HL-60 (cell line): ENCODE results near the gene MYO3B.

Source experiments
- DNase-seq, 2 experiments: peaks; one replicate each; pipeline ENCODE4 v3.0.0-alpha.2; 2010 to 2020; ENCODE audit warnings: low read depth in 1 of 2, low spot score in 1 of 2
- H3K27ac ChIP-seq: fragments of 250-450 bp; sonication (Bioruptor Pico); replicated peaks from 2 replicates; pipeline ENCODE4 v1.5.1; 2020; ENCODE audit warnings: mild to moderate bottlenecking, moderate library complexity
- H3K27me3 ChIP-seq: fragments of 250-450 bp; sonication (Bioruptor Pico); 2 replicates; pipeline ENCODE4 v1.5.1; 2021; ENCODE audit warnings: mild to moderate bottlenecking, moderate library complexity; ENCODE audit not compliant: insufficient read depth, poor library complexity, severe bottlenecking
- H3K4me3 ChIP-seq: replicated peaks from 2 replicates; pipeline ENCODE4 v1.5.1; 2011; ENCODE audit warnings: mild to moderate bottlenecking, control low read depth, low read length; ENCODE audit not compliant: insufficient read depth
- GABPA ChIP-seq: IDR thresholded peaks from 2 replicates; pipeline ENCODE4 v1.6.1; 2012; ENCODE audit warnings: low read depth
- POLR2AphosphoS5 ChIP-seq: IDR thresholded peaks from 2 replicates; pipeline ENCODE4 v1.6.1; 2012; ENCODE audit warnings: low read depth
- SPI1 ChIP-seq: IDR thresholded peaks from 2 replicates; pipeline ENCODE4 v1.6.1; 2012; ENCODE audit warnings: low read depth, mild to moderate bottlenecking, borderline replicate concordance
- TF ChIP-seq, protein P1 (sequence below): IDR thresholded peaks from 2 replicates; pipeline ENCODE4 v1.6.1; 2012; ENCODE audit warnings: low read depth; ENCODE audit not compliant: insufficient replicate concordance
- TF ChIP-seq, protein P2 (sequence below): IDR thresholded peaks from one replicate; pipeline ENCODE4 v1.5.1; 2011; ENCODE audit warnings: low read length, control low read depth, inconsistent platforms; ENCODE audit not compliant: insufficient read depth

MYO3B gene

DNA sequence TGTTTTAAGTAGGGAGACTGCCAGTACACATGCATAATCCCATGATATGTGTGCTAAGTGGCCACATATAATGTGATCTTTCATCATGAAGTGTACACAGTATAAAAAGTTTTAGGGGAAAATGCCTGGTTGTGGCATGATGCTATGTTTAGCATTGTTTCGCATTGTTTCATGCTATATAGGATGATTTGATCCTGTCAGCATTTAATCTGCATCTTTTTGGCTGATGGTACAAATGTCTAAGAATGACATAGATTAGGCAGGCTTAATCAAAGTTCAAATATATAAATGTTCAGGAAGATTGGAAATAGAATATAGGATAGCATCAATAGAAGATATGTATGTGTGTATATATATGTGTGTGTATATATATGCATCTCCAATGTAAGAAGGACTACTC, 83.6 kb downstream of the MYO3B start:
- Histone ChIP-seq H3K4me3 (no peak overlapping the region), H3K27ac (no peak overlapping the region), H3K27me3 (no peaks in the 10 kb centered on the region)
- no peak for TF ChIP-seq POLR2AphosphoS5
- TF ChIP-seq, protein P1, sequence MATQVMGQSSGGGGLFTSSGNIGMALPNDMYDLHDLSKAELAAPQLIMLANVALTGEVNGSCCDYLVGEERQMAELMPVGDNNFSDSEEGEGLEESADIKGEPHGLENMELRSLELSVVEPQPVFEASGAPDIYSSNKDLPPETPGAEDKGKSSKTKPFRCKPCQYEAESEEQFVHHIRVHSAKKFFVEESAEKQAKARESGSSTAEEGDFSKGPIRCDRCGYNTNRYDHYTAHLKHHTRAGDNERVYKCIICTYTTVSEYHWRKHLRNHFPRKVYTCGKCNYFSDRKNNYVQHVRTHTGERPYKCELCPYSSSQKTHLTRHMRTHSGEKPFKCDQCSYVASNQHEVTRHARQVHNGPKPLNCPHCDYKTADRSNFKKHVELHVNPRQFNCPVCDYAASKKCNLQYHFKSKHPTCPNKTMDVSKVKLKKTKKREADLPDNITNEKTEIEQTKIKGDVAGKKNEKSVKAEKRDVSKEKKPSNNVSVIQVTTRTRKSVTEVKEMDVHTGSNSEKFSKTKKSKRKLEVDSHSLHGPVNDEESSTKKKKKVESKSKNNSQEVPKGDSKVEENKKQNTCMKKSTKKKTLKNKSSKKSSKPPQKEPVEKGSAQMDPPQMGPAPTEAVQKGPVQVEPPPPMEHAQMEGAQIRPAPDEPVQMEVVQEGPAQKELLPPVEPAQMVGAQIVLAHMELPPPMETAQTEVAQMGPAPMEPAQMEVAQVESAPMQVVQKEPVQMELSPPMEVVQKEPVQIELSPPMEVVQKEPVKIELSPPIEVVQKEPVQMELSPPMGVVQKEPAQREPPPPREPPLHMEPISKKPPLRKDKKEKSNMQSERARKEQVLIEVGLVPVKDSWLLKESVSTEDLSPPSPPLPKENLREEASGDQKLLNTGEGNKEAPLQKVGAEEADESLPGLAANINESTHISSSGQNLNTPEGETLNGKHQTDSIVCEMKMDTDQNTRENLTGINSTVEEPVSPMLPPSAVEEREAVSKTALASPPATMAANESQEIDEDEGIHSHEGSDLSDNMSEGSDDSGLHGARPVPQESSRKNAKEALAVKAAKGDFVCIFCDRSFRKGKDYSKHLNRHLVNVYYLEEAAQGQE = no peak
- no peak for DNase-seq

- DNase-seq = no peak
- H3K4me3 ChIP-seq = no peak overlapping the region
- no peaks in the 10 kb centered on the region for H3K27me3 ChIP-seq
- H3K27ac ChIP-seq = no peak overlapping the region
- TF ChIP-seq SPI1 (no peak), GABPA (no peak), POLR2AphosphoS5 (no peak)
- TF ChIP-seq, protein P1 = no peak
- TF ChIP-seq, protein P2, sequence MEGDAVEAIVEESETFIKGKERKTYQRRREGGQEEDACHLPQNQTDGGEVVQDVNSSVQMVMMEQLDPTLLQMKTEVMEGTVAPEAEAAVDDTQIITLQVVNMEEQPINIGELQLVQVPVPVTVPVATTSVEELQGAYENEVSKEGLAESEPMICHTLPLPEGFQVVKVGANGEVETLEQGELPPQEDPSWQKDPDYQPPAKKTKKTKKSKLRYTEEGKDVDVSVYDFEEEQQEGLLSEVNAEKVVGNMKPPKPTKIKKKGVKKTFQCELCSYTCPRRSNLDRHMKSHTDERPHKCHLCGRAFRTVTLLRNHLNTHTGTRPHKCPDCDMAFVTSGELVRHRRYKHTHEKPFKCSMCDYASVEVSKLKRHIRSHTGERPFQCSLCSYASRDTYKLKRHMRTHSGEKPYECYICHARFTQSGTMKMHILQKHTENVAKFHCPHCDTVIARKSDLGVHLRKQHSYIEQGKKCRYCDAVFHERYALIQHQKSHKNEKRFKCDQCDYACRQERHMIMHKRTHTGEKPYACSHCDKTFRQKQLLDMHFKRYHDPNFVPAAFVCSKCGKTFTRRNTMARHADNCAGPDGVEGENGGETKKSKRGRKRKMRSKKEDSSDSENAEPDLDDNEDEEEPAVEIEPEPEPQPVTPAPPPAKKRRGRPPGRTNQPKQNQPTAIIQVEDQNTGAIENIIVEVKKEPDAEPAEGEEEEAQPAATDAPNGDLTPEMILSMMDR = no peak
These were observed 84.4 kb downstream of the MYO3B start for GRCh38 chr2:170262343-170262742.

DNA sequence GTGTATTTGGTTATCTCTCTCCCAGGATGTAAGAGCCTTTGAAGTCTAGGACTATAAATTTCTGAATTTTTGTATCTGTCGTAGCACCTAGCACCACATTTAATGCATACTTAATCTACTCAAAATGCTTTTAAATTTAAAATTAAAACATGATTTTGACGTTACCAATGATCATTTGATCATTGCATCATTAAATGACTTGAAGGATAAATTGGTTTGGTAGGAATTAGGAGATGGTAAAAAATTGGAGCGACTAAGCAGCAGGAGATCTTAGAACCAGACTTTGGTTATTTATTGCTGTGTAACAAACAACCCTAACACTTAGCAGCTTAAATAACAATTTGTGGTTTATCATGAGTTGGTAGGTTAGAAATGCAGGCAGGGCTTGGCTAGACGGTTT, 84.9 kb downstream of the MYO3B start:
- Histone ChIP-seq H3K4me3 (no peak overlapping the region), H3K27ac (no peak overlapping the region), H3K27me3 (no peaks in the 10 kb centered on the region)
- TF ChIP-seq POLR2AphosphoS5 = no peak
- TF ChIP-seq, protein P1 = no peak
- TF ChIP-seq, protein P2 = no peak
- no peak for TF ChIP-seq GABPA
- TF ChIP-seq SPI1 = no peak
- DNase-seq = no peak
